ENCODE data around the gene SSH2. TPM values are rescaled to one million over a fixed set of nuclear protein-coding genes. Genes with fewer than 3 reads are reported as not detected.

SSH2 gene
- total and polyA plus RNA-seq, 2 of the 13 experiments (the other 11 are each of a cell fraction or from before 2014, with no cell fraction given) = 6.0 to 6.4 TPM

- peaks cover 22% of the 10 kb centered on the region for H3K4me1 ChIP-seq (ENCODE audit: insufficient read depth, low read length)
- TF ChIP-seq ZNF644 (CRISPR knock-in tag; IDR thresholded peaks at IDR 0.05; ENCODE audit: low read depth) (no peak), HDAC6 (IDR thresholded peaks at IDR 0.05; ENCODE audit: low read depth, low read length) (no peak), ZBTB4 (CRISPR knock-in tag; IDR thresholded peaks at IDR 0.05; ENCODE audit: borderline replicate concordance) (no peak), YY1 (IDR thresholded peaks at IDR 0.05; ENCODE audit: insufficient read depth, insufficient replicate concordance, low read depth, low read length) (no peak), ZMAT5 (CRISPR knock-in tag; IDR thresholded peaks at IDR 0.05; ENCODE audit: borderline replicate concordance, low read depth) (no peak), SIX1 (CRISPR knock-in tag; IDR thresholded peaks at IDR 0.05; ENCODE audit: borderline replicate concordance) (no peak), MXD3 (CRISPR knock-in tag; IDR thresholded peaks at IDR 0.05) (no peak), MXD4 (CRISPR knock-in tag; IDR thresholded peaks at IDR 0.05) (no peak), ZNF510 (CRISPR knock-in tag; IDR thresholded peaks at IDR 0.05; ENCODE audit: low read depth) (no peak), ZNF496 (CRISPR knock-in tag; IDR thresholded peaks at IDR 0.05; ENCODE audit: insufficient replicate concordance) (no peak)
- no peak overlapping the region for H2AFZ ChIP-seq (ENCODE audit: low read length)
- no peak overlapping the region for H3K27ac ChIP-seq (ENCODE audit: extremely low read length, insufficient read depth, low read length)
- intact Hi-C loops (cut with micrococcal nuclease; ENCODE audit: unreplicated experiment) = no loop called here
- DNase-seq (ENCODE audit: low spot score) (no peak), FAIRE-seq (no peak), ATAC-seq (no peak)
- no peak overlapping the region for H3K9ac ChIP-seq (ENCODE audit: insufficient read depth, low read depth, low read length)
- H3K4me2 ChIP-seq (ENCODE audit: low read depth, low read length) = no peak overlapping the region
- ChIA-PET POLR2A (no interaction called here), CTCF (ENCODE audit: low intra/inter-chr PET ratio, low total read pairs) (no interaction called here)
- H3K79me2 ChIP-seq (ENCODE audit: insufficient read depth, low read length) = no peaks in the 10 kb centered on the region
- in situ Hi-C loops (cut with HindIII; ENCODE audit: extremely low pct_ligation_motif_present, low pct_unique_long_range_greater_than_20kb) = no loop called here
- H3K9me3 ChIP-seq (ENCODE audit: low read length) = 0 out of 2 replicates have a peak, but pooled peaks cover 5% of the 10 kb centered on the region
- 99% methylated on average over 3 of the region's 3 CpGs for WGBS (ENCODE audit: low lambda C conversion rate)
- no TSS peak for BruUV-seq (replicated peaks)
- H3K27me3 ChIP-seq (ENCODE audit: control insufficient read depth in 1 of 2, insufficient read depth in 2 of 2, low read length in 2 of 2) = no peaks in the 10 kb centered on the region
- no peaks in the 10 kb centered on the region for H3K36me3 ChIP-seq (replicated peaks in 1 of 2; ENCODE audit: control insufficient read depth in 1 of 2, insufficient read depth in 2 of 2, low read length in 2 of 2)
- no peak overlapping the region for H3K4me3 ChIP-seq (replicated peaks in 1 of 3; ENCODE audit: insufficient read depth in 1 of 3, low read depth in 2 of 3, low read length in 3 of 3)
- H4K20me1 ChIP-seq (ENCODE audit: insufficient read depth, low read length) = no peaks in the 10 kb centered on the region
Observed at GRCh38 chr17:29728490-29728889, 201.5 kb downstream of the SSH2 start.

All from HepG2 (cell line).